HG03280 (cell line): ENCODE data around the gene TMBIM1.

Source experiments
- ATAC-seq: cut with Tn5 transposase; IDR thresholded peaks from one replicate; pipeline ENCODE4 v1.9.1; 2021; ENCODE audit warnings: mild to moderate bottlenecking, moderate library complexity; ENCODE audit not compliant: unreplicated experiment

TMBIM1 gene

GRCh38 chr2:218293715-218294429 is 1.6 kb upstream of the TMBIM1 start:
- ATAC-seq, result no peak

GRCh38 chr2:218291318-218292047 is 820 bp downstream of the TMBIM1 start:
- ATAC-seq, result no peak

GRCh38 chr2:218290316-218291261 is 1.7 kb downstream of the TMBIM1 start:
- peak; percentile 28 for ATAC-seq

GRCh38 chr2:218289639-218290315 is 2.5 kb downstream of the TMBIM1 start:
- no peak for ATAC-seq

- ATAC-seq, result peak; percentile 67
Measured at GRCh38 chr2:218286570-218287459, 5.5 kb downstream of the TMBIM1 start.

GRCh38 chr2:218285604-218286003 is 6.7 kb downstream of the TMBIM1 start:
- no peak for ATAC-seq

- ATAC-seq, result peak; percentile 63
Measured at GRCh38 chr2:218284106-218284811, 8.0 kb downstream of the TMBIM1 start.

- ATAC-seq, result no peak
Measured at GRCh38 chr2:218282173-218282991, 9.9 kb downstream of the TMBIM1 start.

- ATAC-seq, result no peak
Measured at GRCh38 chr2:218281449-218281848, 10.9 kb downstream of the TMBIM1 start.

- no peak for ATAC-seq
Measured at GRCh38 chr2:218280260-218280870, 11.9 kb downstream of the TMBIM1 start.

GRCh38 chr2:218278531-218279360 is 13.6 kb downstream of the TMBIM1 start:
- ATAC-seq, result no peak

- ATAC-seq, result no peak
Measured at GRCh38 chr2:218277921-218278320, 14.4 kb downstream of the TMBIM1 start.

GRCh38 chr2:218276986-218277755 is 15.1 kb downstream of the TMBIM1 start:
- no peak for ATAC-seq

- ATAC-seq, result no peak
Measured at GRCh38 chr2:218275371-218276072, 16.8 kb downstream of the TMBIM1 start.

- ATAC-seq, result no peak
Measured at GRCh38 chr2:218274586-218274985, 17.7 kb downstream of the TMBIM1 start.

GRCh38 chr2:218273908-218274249 is 18.4 kb downstream of the TMBIM1 start:
- ATAC-seq, result no peak
